Measurements from ENCODE around the gene NAPEPLD.
"Not testable (repeated sequence)": the region's sequence is repeated elsewhere in the genome, so short reads cannot be mapped to it uniquely, and the experiment has no call there.

NAPEPLD gene

GRCh38 chr7:103148994-103149807 is at the start of gene NAPEPLD:
Gene NAPEPLD (minus strand): TSS chr7:103149099. CDS start chr7:103128776, 20,323 bp downstream.
- DNase-seq (ENCODE audit: low spot score), result peak; percentile 94

DNA sequence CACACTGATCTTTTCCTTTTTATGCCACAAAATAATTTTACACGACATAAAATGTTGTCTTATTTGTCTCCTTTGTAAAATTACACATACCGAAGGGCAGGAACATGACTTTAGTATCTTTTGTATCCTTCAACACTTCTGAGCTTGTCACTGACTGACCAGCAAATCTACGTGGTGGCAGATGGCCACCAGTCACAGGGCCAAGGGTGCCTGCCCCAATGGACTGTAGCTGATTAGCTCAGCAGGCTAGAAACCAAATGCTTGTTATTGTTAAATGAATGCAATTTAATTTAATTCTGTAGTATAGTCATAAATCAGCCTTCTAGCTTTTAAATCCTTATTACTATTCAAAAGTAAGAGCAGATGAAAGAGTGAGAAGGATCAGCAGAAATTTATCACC is 49.2 kb upstream of the NAPEPLD start:
- DNase-seq (ENCODE audit: low spot score), result not testable (repeated sequence)

GRCh38 chr7:103195364-103195763 is 46.5 kb upstream of the NAPEPLD start:
- DNase-seq (ENCODE audit: low spot score), result not testable (repeated sequence)

DNA sequence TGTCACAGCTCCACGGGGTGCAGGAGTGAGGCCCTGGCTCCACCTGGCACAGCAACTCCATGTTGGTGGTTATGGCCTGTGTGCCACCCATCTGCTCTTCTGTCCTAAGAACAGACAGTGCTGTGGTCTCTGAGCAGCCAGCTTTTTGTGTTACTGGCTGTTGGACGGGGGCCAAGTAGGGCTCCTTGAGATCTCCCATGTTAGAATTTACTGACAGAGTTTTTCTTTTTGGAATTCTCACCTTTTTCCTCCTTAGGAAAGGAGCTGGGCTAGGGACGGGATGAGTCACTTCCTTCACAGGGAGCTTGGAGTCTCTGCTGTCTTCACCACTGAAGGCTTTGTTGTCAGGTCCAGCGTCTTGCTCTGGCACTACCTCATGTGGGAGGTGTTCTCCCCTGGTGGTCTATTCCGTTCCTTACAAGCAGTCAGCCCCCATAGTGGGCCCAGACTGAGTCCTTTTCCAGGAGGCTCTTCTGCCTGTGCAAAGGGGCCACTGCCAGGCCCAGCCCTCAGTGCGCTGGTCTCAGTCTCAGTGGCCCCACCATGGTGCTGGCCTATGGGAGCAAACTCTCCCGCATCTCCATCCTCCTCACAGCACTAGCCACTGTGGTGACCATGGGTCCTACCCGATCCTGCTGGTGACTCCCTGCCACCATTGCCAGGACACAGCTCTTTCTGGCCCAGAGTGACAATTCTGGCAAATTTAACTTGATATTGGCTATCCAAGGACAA is 23.7 kb upstream of the NAPEPLD start:
- DNase-seq (ENCODE audit: low spot score), result not testable (repeated sequence)

DNA sequence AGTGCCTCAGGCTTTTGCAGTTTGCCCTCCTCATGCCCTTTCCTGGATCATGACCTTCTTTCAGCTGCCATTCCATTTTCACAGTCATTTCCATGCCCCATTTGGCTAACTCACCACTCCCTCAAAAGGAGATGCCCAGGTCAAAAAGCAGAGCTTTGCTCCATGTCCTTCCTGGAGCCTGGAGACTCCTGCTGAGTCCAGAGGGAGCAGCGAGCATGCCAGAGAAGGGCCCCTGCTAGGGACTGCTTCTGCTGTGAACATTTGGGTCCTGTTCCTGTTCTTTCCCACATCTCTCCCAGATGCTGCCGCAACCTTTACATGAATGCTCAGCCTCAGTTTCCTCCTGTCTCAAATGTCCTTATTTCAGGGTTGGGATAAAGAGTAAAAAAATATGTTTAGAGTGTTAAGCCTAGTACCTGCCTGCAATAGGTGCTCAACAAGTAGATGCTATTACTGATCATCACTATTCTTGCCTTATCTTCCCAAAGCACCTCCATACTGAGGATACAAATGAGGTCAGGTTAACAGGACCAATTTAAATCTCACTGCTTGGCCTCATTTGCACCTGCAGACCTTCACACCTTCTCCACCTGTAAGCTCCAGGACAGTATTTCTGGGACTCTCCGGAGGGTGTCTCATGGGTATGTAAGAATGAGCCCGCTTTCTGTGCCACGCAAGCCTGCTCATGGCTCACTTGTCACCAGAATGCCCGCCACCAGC is 23.0 kb upstream of the NAPEPLD start:
- not testable (repeated sequence) for DNase-seq (ENCODE audit: low spot score)

DNA sequence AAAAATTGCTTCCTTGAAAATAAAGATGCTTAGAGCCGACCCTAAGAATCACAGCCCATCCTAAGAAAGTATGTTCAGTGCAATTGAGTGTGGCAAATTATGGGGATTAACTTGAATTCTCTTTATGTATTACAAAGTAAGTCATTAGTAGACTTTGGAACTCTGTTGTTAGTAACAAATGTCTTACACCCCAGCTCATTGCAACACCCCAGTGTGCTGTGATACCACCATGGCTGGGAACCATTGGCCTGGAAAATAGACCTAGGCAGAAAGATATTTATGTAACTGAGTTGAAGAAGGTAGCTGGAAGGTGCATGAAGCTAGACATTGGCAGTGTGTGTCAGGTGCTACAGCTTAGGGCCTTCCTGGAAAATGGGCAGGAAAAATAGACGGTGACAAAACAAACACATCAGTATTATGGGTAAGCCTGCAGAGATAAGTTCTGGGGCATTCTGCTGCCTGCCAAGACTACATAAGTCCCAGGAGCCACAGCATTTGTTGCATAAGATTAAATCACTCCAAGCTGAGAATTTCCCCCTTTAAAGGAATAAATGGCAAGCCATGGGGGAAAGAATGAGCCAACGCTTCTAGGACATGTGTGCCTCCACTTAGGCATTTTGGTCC is 18.1 kb upstream of the NAPEPLD start:
- not testable (repeated sequence) for DNase-seq (ENCODE audit: low spot score)

DNA sequence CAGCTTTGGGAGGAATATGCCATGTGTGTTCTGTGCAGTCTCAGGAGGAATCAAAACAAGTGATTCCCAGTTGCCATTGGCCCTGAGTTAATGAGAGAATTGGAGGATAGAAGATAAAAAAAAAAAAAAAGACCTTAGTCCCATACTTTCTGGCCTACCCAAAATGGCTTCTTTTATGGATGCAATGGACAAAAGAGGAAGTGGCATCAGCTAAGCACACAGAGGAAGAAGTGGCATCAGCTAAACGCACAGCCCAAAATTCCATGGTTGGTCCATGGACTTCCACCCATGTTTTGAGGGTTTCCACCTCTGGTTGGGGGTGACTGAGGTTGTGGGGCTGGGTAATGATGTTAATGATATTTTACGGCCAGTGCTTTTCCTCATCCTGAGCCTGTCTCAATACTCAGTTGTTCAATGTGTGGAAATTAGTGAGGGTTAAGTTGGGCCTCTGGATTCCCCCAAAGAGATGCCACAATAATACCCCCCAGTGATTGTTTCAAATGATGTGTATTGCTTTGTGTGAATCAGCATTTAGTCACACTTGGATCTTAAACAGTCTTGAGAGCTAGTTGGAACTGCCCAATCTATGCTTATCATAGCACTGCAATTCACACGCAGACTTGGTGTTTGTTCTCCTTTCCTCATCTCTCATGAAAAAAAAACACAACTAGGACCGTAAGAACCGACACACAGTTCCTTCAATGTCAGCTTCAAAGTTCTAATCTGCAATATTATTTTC is 14.4 kb upstream of the NAPEPLD start:
- not testable (repeated sequence) for DNase-seq (ENCODE audit: low spot score)

DNA sequence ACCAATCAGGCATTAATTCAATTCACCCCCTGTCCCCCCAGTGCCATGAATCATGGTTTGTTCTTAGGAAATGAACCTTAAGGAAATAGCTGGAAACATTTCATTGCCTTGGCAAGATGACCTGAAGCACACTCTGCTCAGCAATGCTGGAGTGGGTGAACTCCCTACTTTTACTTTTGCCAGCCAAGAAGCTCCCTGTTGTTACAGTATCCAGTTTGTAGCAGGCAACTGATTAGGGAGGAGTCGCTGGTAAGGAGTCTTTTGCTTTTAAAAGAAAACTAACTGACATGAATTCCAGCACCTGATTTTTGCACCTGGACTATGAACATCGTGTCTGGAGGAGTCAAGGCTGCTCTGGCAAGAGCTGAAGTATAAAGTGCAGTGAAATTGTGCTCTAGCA is 13.7 kb upstream of the NAPEPLD start:
- DNase-seq (ENCODE audit: low spot score), result not testable (repeated sequence)

DNA sequence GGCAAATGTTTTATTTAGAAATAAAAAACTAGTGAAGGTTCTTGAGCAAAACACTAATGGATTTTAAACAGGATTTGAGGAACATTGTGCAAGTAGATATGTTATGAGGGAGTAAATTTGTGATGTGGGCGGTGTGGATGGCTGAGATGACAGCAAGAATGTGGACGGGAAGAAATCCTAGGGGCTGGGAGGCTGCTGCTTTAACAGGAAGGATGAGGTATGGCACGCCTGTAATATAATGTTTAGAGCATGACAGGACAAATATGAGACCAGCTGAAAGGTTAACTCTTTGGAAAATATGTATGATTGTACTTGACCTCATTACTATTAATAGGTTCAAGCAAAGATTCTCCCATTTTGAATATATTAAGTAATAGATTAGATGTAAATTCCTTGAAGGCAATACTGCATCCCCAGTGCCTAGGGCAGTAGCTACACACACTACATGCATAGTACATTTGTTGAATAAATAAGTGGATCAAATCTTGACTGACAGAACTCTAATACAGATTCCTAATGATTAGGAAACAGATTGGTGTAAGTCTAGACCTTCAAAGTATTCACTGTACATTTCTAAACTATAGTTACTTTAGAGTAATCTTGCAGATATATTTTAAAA is 13.2 kb upstream of the NAPEPLD start:
- DNase-seq (ENCODE audit: low spot score), result not testable (repeated sequence)

- DNase-seq (ENCODE audit: low spot score), result not testable (repeated sequence)
Measured at GRCh38 chr7:103159072-103159471, 10.2 kb upstream of the NAPEPLD start.

GRCh38 chr7:103155331-103156024 is 6.6 kb upstream of the NAPEPLD start:
- DNase-seq (ENCODE audit: low spot score), result not testable (repeated sequence)

GRCh38 chr7:103154042-103154441 is 5.1 kb upstream of the NAPEPLD start:
- no peak for DNase-seq (ENCODE audit: low spot score)

GRCh38 chr7:103152744-103153617 is 4.1 kb upstream of the NAPEPLD start:
- DNase-seq (ENCODE audit: low spot score), result not testable (repeated sequence)

DNA sequence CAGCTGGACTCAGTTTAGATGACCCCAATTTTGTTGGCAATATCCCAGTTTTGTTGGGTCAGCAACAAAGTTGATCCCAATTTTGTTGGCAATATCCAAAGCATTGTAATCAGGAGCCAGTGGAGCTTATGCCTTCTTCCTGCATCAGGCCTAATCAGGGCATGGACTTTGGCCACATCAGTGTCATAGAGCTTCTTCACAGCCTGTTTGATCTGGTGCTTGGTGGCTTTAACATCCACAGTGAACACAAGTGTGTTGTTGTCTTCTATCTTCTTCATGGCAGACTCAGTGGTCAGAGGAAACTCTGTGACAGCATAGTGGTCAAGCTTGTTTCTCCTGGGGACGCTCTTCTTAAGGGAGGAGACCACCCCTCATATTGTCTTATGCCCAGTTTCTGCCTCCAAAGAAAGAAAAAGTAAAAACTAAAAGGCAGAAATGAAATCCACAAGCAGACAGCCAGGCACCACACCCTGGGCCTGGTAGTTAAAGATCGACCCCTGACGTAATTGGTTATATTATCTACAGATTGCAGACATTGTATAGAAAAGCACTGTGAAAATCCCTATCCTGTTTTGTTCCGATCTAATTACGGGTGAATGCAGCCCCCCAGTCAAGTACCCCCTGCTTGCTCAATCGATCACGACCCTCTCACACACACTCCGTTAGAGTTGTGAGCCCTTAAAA is 3.2 kb upstream of the NAPEPLD start:
- not testable (repeated sequence) for DNase-seq (ENCODE audit: low spot score)

- no peak for DNase-seq (ENCODE audit: low spot score)
Measured at GRCh38 chr7:103150192-103150591, 1.3 kb upstream of the NAPEPLD start.

DNA sequence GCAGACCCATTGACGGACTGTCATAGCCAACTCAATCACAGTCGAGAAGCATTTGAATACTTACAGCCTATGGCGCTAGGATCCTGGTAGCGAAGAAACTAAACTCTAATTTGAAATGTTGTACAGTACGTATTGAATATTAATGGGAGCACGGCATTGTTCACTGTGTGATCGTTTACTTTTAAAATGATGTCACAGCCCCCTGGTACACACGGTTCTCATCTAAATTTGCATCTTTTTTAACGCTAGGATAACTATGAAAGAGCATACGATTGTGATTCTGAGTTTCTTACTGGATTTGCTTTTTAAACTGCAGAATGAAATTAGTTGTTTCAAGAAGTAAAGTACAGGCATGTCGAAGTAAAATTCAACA is 895 bp upstream of the NAPEPLD start:
- no peak for DNase-seq (ENCODE audit: low spot score)

DNA sequence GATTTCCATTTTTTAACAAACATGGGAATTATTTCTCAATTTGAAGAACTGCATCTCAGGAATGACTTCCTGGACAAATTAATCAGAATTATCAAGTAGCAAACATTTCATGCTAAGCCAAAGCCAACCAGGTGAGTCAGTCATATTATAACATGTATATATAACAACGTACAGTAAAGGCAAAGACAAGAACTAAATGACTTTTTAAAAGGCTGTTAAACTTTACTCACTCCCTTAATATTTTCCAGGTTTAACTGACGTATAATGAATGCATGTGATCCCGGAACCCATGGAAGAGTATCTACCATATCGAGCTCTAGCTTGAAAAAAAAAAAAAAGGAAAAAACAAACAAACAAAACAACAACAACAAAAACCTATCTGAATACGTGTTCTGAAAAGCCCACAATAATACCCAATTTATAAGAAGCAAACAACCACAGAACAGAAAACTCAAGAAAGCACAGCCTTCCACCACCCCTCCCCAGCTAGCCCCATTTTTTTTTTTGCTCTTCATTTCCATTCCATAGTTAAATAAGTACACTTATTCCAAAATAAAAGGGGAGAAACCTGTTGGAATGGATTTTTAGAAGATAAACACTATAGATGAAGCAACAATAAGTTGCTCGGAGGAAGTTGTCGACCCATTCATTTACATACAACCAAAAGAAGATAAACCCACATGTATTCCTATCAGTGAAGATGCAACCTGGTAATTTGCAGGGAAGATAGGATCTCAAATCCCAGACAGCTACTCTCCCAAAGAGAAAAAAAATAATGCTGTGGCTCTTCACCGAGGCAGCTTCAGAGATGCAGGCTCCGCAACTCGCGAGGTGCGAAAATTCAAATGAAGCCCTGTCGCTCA is 537 bp downstream of the NAPEPLD start:
- no peak for DNase-seq (ENCODE audit: low spot score)

DNA sequence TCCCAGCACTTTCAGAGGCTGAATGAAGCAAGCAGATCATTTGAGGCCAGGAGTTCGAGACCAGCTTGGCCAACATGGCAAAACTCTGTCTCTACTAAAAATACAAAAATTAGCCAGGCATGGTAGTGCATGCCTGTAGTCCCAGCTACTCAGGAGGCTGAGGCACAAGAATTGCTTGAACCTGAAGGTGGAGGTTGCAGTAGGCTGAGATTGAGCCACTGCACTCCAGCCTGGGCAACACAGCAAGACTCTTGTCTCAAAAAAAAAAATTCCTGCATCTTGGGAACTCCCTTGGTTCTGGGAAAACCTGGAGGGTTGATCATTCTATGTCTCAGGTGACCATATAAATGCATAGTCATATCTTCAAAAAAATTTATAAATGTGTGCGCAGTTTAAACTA is 4.1 kb downstream of the NAPEPLD start:
- DNase-seq (ENCODE audit: low spot score), result not testable (repeated sequence)

All from globus pallidus (tissue), 1 donor.